K562 (cell line): ENCODE data around the gene C9orf50. TPM values are rescaled to one million over a fixed set of nuclear protein-coding genes. Genes with fewer than 3 reads are reported as not detected.

Source experiments
- ATAC-seq: fragments of 200-7000 bp; cut with Tn5 transposase; 3 replicates; pipeline ENCODE4 v1.9.1; 2020; ENCODE audit warnings: moderate library complexity
- BruUV-seq: library from RNA; stranded (reverse); fragments of 400-500 nt; replicated peaks from 2 replicates; lab custom pipeline; 2021; lab: Mats Ljungman, UMichigan
- CTCF ChIA-PET: fragments of 300-600 bp; formaldehyde crosslinking; extraction: SDS; loops from one replicate; lab custom pipeline; 2021; ENCODE audit warnings: low intra/inter-chr PET ratio; lab: Yijun Ruan, JAX
- POLR2A ChIA-PET: fragments of 300-600, 350-650 bp; sonication (Branson Sonifier 250); formaldehyde crosslinking; extraction: SDS; loops from one replicate; lab custom pipeline; 2021; ENCODE audit warnings: antibody characterized with exemption, inconsistent platforms; lab: Yijun Ruan, JAX
- DNase-seq, 4 experiments: peaks; one replicate each; pipeline versions ENCODE4 v3.0.0 to v3.0.0-alpha.2; 2011 to 2018; ENCODE audit warnings: low spot score in 3 of 4, mixed read lengths in 3 of 4; ENCODE audit errors: extremely low read depth in 1 of 4
- FAIRE-seq: peaks from 2 replicates; lab custom pipeline; 2011; peaks lifted over from hg19 to GRCh38; lab: Jason Lieb, UNC
- H2AFZ ChIP-seq: 2 replicates; pipeline ENCODE4 v1.6.0; 2011; ENCODE audit warnings: low read depth, low read length, control low read depth, inconsistent platforms
- H3K27ac ChIP-seq: fragments of 200-600 bp; 3 replicates; pipeline ENCODE4 v1.8.0; 2011; ENCODE audit warnings: low read depth, mild to moderate bottlenecking, control low read depth, inconsistent platforms, low read length, moderate library complexity, mixed read lengths; ENCODE audit errors: extremely low read depth
- H3K27me3 ChIP-seq, 2 experiments: fragments of 300-600 bp in 1 of 2; 2 replicates in 1 of 2; 3 replicates in 1 of 2; pipeline versions ENCODE4 v1.6.0 to v1.8.0; 2011; ENCODE audit warnings: inconsistent platforms in 2 of 2, low read length in 2 of 2, mild to moderate bottlenecking in 1 of 2, mixed read lengths in 1 of 2, moderate library complexity in 1 of 2; ENCODE audit not compliant: control insufficient read depth in 2 of 2, insufficient read depth in 2 of 2
- H3K36me3 ChIP-seq: fragments of 300-600 bp; 3 replicates; pipeline ENCODE4 v1.8.0; 2011; ENCODE audit warnings: mild to moderate bottlenecking, low read length, inconsistent platforms; ENCODE audit not compliant: control insufficient read depth, insufficient read depth
- H3K4me1 ChIP-seq, 2 experiments: fragments of 200-600 bp in 1 of 2; replicated peaks in 1 of 2; 2 replicates in 1 of 2; 3 replicates in 1 of 2; pipeline versions ENCODE4 v1.5.1 to v1.8.0; 2011; ENCODE audit warnings: inconsistent platforms in 2 of 2, low read length in 2 of 2, mild to moderate bottlenecking in 1 of 2, mixed read lengths in 1 of 2, moderate library complexity in 1 of 2; ENCODE audit not compliant: control insufficient read depth in 2 of 2, insufficient read depth in 2 of 2
- H3K4me2 ChIP-seq: 2 replicates; pipeline ENCODE4 v1.6.1; 2011; ENCODE audit warnings: low read length, control low read depth, inconsistent platforms, mixed read lengths; ENCODE audit not compliant: insufficient read depth
- H3K4me3 ChIP-seq: fragments of 200-600 bp; sonication (generic), shearing (Covaris generic); 2 replicates; pipeline ENCODE4 v1.5.1; 2016; ENCODE audit warnings: control low read depth, inconsistent platforms
- H3K79me2 ChIP-seq: fragments of 200-600 bp; 3 replicates; pipeline ENCODE4 v1.8.0; 2011; ENCODE audit warnings: low read length, inconsistent platforms; ENCODE audit not compliant: control insufficient read depth, insufficient read depth
- H3K9ac ChIP-seq, 2 experiments: 2 replicates each; pipeline versions ENCODE4 v1.6.0 to v1.6.1; 2011; ENCODE audit warnings: low read depth in 2 of 2, low read length in 2 of 2, control low read depth in 1 of 2, inconsistent platforms in 1 of 2, mild to moderate bottlenecking in 1 of 2, mixed read lengths in 1 of 2; ENCODE audit not compliant: insufficient read depth in 1 of 2
- H3K9me1 ChIP-seq: one replicate; pipeline ENCODE4 v1.6.0; 2011; ENCODE audit warnings: inconsistent platforms, mild to moderate bottlenecking, low read length, moderate library complexity; ENCODE audit not compliant: control insufficient read depth, insufficient read depth
- H3K9me3 ChIP-seq: replicated peaks from 2 replicates; pipeline ENCODE4 v1.5.1; 2011; ENCODE audit warnings: low read depth, low read length, inconsistent platforms; ENCODE audit not compliant: control insufficient read depth, insufficient read depth
- H4K20me1 ChIP-seq: replicated peaks from 2 replicates; pipeline ENCODE4 v1.6.1; 2011; ENCODE audit warnings: low read length, inconsistent platforms, mixed read lengths; ENCODE audit not compliant: control insufficient read depth, insufficient read depth
- CEBPB ChIP-seq: fragments of 450-650 bp; IDR thresholded peaks from 2 replicates; pipeline ENCODE4 v1.6.1; 2016; ENCODE audit warnings: missing genetic modification characterization, missing compliant biosample characterization
- EGR1 ChIP-seq: fragments of 450-650 bp; conservative IDR thresholded peaks from 2 replicates; pipeline ENCODE4 v1.6.1; 2017; ENCODE audit warnings: mild to moderate bottlenecking
- L3MBTL2 ChIP-seq: fragments of 450-650 bp; IDR thresholded peaks from 2 replicates; pipeline ENCODE4 v1.6.1; 2016; ENCODE audit warnings: mild to moderate bottlenecking, moderate library complexity
- MTA3 ChIP-seq: fragments of 450-650 bp; formaldehyde crosslinking; IDR thresholded peaks from 2 replicates; pipeline ENCODE4 v1.6.1; 2017; ENCODE audit warnings: mild to moderate bottlenecking, borderline replicate concordance
- NFXL1 ChIP-seq: fragments of 450-650 bp; formaldehyde crosslinking; IDR thresholded peaks from 2 replicates; pipeline ENCODE4 v1.4.0; 2021; ENCODE audit warnings: mild to moderate bottlenecking
- PCBP1 ChIP-seq: fragments of 200-400 bp; formaldehyde crosslinking; IDR thresholded peaks from 2 replicates; pipeline ENCODE4 v1.6.1; 2018; ENCODE audit warnings: mild to moderate bottlenecking, low read depth, low read length; ENCODE audit not compliant: poor library complexity, severe bottlenecking
- POLR2G ChIP-seq: fragments of 200-400 bp; formaldehyde crosslinking; IDR thresholded peaks from 2 replicates; pipeline ENCODE4 v1.6.1; 2017; ENCODE audit warnings: low read depth, mild to moderate bottlenecking, antibody characterized with exemption, low read length, moderate library complexity
- RBFOX2 ChIP-seq: fragments of 200-400 bp; formaldehyde crosslinking; IDR thresholded peaks from 2 replicates; pipeline ENCODE4 v1.6.1; 2017; ENCODE audit warnings: low read depth, mild to moderate bottlenecking, low read length, moderate library complexity
- ZBTB33 ChIP-seq: sonication (generic); formaldehyde crosslinking; IDR thresholded peaks from 2 replicates; pipeline ENCODE4 v1.8.1; 2023; ENCODE audit warnings: mild to moderate bottlenecking, missing genetic modification reagents
- ZNF143 ChIP-seq: sonication (generic); formaldehyde crosslinking; IDR thresholded peaks from 2 replicates; pipeline ENCODE4 v1.9.0; 2022; ENCODE audit warnings: mild to moderate bottlenecking, missing genetic modification reagents
- ZNF707 ChIP-seq: fragments of 250-450 bp; sonication (Bioruptor Pico); conservative IDR thresholded peaks from 2 replicates; pipeline ENCODE4 v1.8.0; 2022; ENCODE audit warnings: inconsistent platforms, mild to moderate bottlenecking, moderate library complexity
- WGBS: fragments of 100-300 bp; shearing (Covaris generic); methylation state at CpG from one replicate; pipeline ENCODE4 v1.1.6; 2016; ENCODE audit warnings: low coverage, mixed read lengths; ENCODE audit not compliant: insufficient coverage; ENCODE audit errors: missing lambda C conversion rate; 5-methylcytosine and 5-hydroxymethylcytosine counted together
- in situ Hi-C: fragments of 300-500 bp; cut with MboI; formaldehyde crosslinking; loops from 4 replicates; pipeline ENCODE4 v1.15.0; 2018; ENCODE audit warnings: inconsistent platforms, mixed read lengths
- intact Hi-C: fragments of 100-400 bp; cut with micrococcal nuclease; formaldehyde crosslinking; loops from 2 replicates; pipeline ENCODE4 v1.14.2; 2022
- polyA plus RNA-seq, 8 experiments: library from polyadenylated mRNA; depleted of rRNA in 4 of 8; stranded (reverse) in 5 of 8; unstranded in 3 of 8; fragments of >200 nt; fragmentation: Nextera tagmentation in 2 of 8; fragmentation: Illumina TruSeq in 1 of 8; extraction: Ambion mirVana in 2 of 8; extraction: Trizol in 1 of 8; gene quantifications; 2 replicates each; pipeline versions ENCODE4 v1.2.1 to v1.2.3, GENCODE V29; 2011 to 2014; ENCODE audit warnings: inconsistent platforms in 1 of 8, missing spikeins in 1 of 8
- total RNA-seq, 7 experiments: library from RNA; depleted of rRNA in 6 of 7; stranded (reverse); fragments of >200 nt in 6 of 7; fragmentation: Illumina TruSeq in 2 of 7; extraction: Trizol in 2 of 7; gene quantifications; 2 replicates each; pipeline versions ENCODE4 v1.2.1 to v1.2.3, GENCODE V29; 2011 to 2021; ENCODE audit warnings: low replicate concordance in 1 of 7
- TF ChIP-seq, protein P1 (sequence below), 2 experiments: fragments of 200-800 bp in 1 of 2; sonication (Bioruptor generic) in 1 of 2; sonication (generic) in 1 of 2; formaldehyde crosslinking in 1 of 2; IDR thresholded peaks in 1 of 2; conservative IDR thresholded peaks in 1 of 2; 2 replicates each; pipeline versions ENCODE4 v1.5.0 to v1.6.1; 2016 to 2020; ENCODE audit warnings: missing compliant biosample characterization in 1 of 2, missing genetic modification characterization in 1 of 2, missing genetic modification reagents in 1 of 2

C9orf50 gene
- total and polyA plus RNA-seq, 9 of the 15 experiments (the other 6 are each of a cell fraction or from before 2014, with no cell fraction given) = not detected

GRCh38 chr9:129596541-129597331 is 24.2 kb downstream of the C9orf50 start:
- ATAC-seq (peak; percentile 57), DNase-seq (peak in 2 of 4 experiments; percentile 52 to 58)
- Histone ChIP-seq H3K79me2 (no peaks in the 10 kb centered on the region), H3K4me2 (peak overlapping the region; percentile 22; the same call in 1 of the 2 replicates), H3K27me3 (no peaks in the 10 kb centered on the region), H3K9me3 (no peaks in the 10 kb centered on the region), H3K27ac (peak overlapping the region; percentile 78; the same call in 2 of the 3 replicates)
- 53% methylated on average over 15 of the region's 33 CpGs for WGBS
- POLR2A ChIA-PET = interaction anchor here (0.6 to 1.0 kb wide), 5 partner anchors 10 to 115 kb away, joined by 3 to 5 read pairs (median 3); no protein-coding TSS in a partner anchor
- in situ Hi-C loops = no loop called here
- TF ChIP-seq PCBP1 = peak; percentile 92
- 0 out of 2 replicates have a peak, but pooled peaks have one; percentile 13 for TF ChIP-seq POLR2G
- TF ChIP-seq ZNF707 (CRISPR knock-in tag) = no peak
- TF ChIP-seq EGR1 = peak; percentile 83
- peak; percentile 37; the same call in 1 of the 2 replicates for TF ChIP-seq ZBTB33 (CRISPR knock-in tag)
- peak; percentile 41; the same call in 1 of the 2 replicates for TF ChIP-seq ZNF143 (CRISPR knock-in tag)
- TF ChIP-seq, protein P1, sequence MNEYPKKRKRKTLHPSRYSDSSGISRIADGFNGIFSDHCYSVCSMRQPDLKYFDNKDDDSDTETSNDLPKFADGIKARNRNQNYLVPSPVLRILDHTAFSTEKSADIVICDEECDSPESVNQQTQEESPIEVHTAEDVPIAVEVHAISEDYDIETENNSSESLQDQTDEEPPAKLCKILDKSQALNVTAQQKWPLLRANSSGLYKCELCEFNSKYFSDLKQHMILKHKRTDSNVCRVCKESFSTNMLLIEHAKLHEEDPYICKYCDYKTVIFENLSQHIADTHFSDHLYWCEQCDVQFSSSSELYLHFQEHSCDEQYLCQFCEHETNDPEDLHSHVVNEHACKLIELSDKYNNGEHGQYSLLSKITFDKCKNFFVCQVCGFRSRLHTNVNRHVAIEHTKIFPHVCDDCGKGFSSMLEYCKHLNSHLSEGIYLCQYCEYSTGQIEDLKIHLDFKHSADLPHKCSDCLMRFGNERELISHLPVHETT (CRISPR knock-in tag; conservative IDR thresholded peaks at IDR 0.05 in 1 of 2, IDR thresholded peaks at IDR 0.05 in 1 of 2) = no peak
- no peak for TF ChIP-seq MTA3
- TF ChIP-seq NFXL1 (CRISPR knock-in tag) = no peak
- TF ChIP-seq L3MBTL2 = no peak
- no peak for TF ChIP-seq CEBPB (tag)
- TF ChIP-seq RBFOX2 = peak; percentile 43; the same call in 1 of the 2 replicates
- TF ChIP-seq, all 486 proteins: peak for 6
- CTCF ChIA-PET = no interaction called here
- Histone ChIP-seq H3K4me1 (peaks cover 20 to 39% of the 10 kb centered on the region in 2 experiments), H3K36me3 (no peaks in the 10 kb centered on the region), H3K9me1 (no peaks in the 10 kb centered on the region), H4K20me1 (no peaks in the 10 kb centered on the region), H2AFZ (peak overlapping the region; percentile 81), H3K4me3 (no peak overlapping the region), H3K9ac (peak overlapping the region in 1 of 2 experiments; percentile 73; a peak in 2 of 4 replicates)
- intact Hi-C loops = loop anchor here (10.0 kb wide), 1 partner anchor 192 kb away; no protein-coding TSS in a partner anchor
- BruUV-seq = no TSS peak
- no peak for FAIRE-seq
